ENCODE measurements around the gene FAP.
A peak's percentile ranks its signal among the peaks of the same experiment; 100 is the strongest.

The FAP gene

GRCh38 chr2:162243715-162244114 lies 470 bp upstream of the FAP start:
- no peak for DNase-seq (ENCODE audit: low read depth in 2 of 2, low spot score in 1 of 2)

GRCh38 chr2:162242586-162243280 lies 512 bp downstream of the FAP start:
- no peak for DNase-seq (ENCODE audit: low read depth in 2 of 2, low spot score in 1 of 2)

GRCh38 chr2:162241571-162241970 lies 1.7 kb downstream of the FAP start:
- DNase-seq (ENCODE audit: low read depth in 2 of 2, low spot score in 1 of 2): no peak

- no peak for DNase-seq (ENCODE audit: low read depth in 2 of 2, low spot score in 1 of 2)
Observed at GRCh38 chr2:162234620-162235462, 8.4 kb downstream of the FAP start.

GRCh38 chr2:162233197-162233596 lies 10.0 kb downstream of the FAP start:
- no peak for DNase-seq (ENCODE audit: low read depth in 2 of 2, low spot score in 1 of 2)

GRCh38 chr2:162232671-162233070 lies 10.6 kb downstream of the FAP start:
- no peak for DNase-seq (ENCODE audit: low read depth in 2 of 2, low spot score in 1 of 2)

- no peak for DNase-seq (ENCODE audit: low read depth in 2 of 2, low spot score in 1 of 2)
Observed at GRCh38 chr2:162232027-162232426, 11.2 kb downstream of the FAP start.

GRCh38 chr2:162230761-162231160 lies 12.5 kb downstream of the FAP start:
- DNase-seq (ENCODE audit: low read depth in 2 of 2, low spot score in 1 of 2): no peak

- DNase-seq (ENCODE audit: low read depth in 2 of 2, low spot score in 1 of 2): no peak
Observed at GRCh38 chr2:162226836-162227235, 16.4 kb downstream of the FAP start.

GRCh38 chr2:162221064-162221463 lies 22.2 kb downstream of the FAP start:
- DNase-seq (ENCODE audit: low read depth in 2 of 2, low spot score in 1 of 2): peak; percentile 25 to 41

- DNase-seq (ENCODE audit: low read depth in 2 of 2, low spot score in 1 of 2): no peak
Observed at GRCh38 chr2:162220368-162220767, 22.9 kb downstream of the FAP start.

GRCh38 chr2:162219426-162219825 lies 23.8 kb downstream of the FAP start:
- no peak for DNase-seq (ENCODE audit: low read depth in 2 of 2, low spot score in 1 of 2)

GRCh38 chr2:162217598-162217997 lies 25.6 kb downstream of the FAP start:
- DNase-seq (ENCODE audit: low read depth in 2 of 2, low spot score in 1 of 2): no peak

GRCh38 chr2:162215162-162215561 lies 28.1 kb downstream of the FAP start:
- no peak for DNase-seq (ENCODE audit: low read depth in 2 of 2, low spot score in 1 of 2)

GRCh38 chr2:162212366-162212765 lies 30.9 kb downstream of the FAP start:
- DNase-seq (ENCODE audit: low read depth in 2 of 2, low spot score in 1 of 2): no peak

- no peak for DNase-seq (ENCODE audit: low read depth in 2 of 2, low spot score in 1 of 2)
Observed at GRCh38 chr2:162211732-162212131, 31.5 kb downstream of the FAP start.

GRCh38 chr2:162210385-162210784 lies 32.9 kb downstream of the FAP start:
- no peak for DNase-seq (ENCODE audit: low read depth in 2 of 2, low spot score in 1 of 2)

- DNase-seq (ENCODE audit: low read depth in 2 of 2, low spot score in 1 of 2): no peak
Observed at GRCh38 chr2:162202203-162202602, 41.0 kb downstream of the FAP start.

GRCh38 chr2:162200636-162201035 lies 42.6 kb downstream of the FAP start:
- no peak for DNase-seq (ENCODE audit: low read depth in 2 of 2, low spot score in 1 of 2)

GRCh38 chr2:162199913-162200312 lies 43.3 kb downstream of the FAP start:
- no peak for DNase-seq (ENCODE audit: low read depth in 2 of 2, low spot score in 1 of 2)

- DNase-seq (ENCODE audit: low read depth in 2 of 2, low spot score in 1 of 2): no peak
Observed at GRCh38 chr2:162198239-162198638, 45.0 kb downstream of the FAP start.

- DNase-seq (ENCODE audit: low read depth in 2 of 2, low spot score in 1 of 2): no peak
Observed at GRCh38 chr2:162197069-162197825, 46.0 kb downstream of the FAP start.

Measured in stimulated activated CD8-positive, alpha-beta memory T cell treated with anti-CD3 and anti-CD28 coated beads, Interleukin-4, amount 100 ng/mL, for 1 hour (primary cell).